Measurements from ENCODE around the gene CIAO1. TPM values are rescaled to one million over a fixed set of nuclear protein-coding genes. Genes with fewer than 3 reads are reported as not detected.

Gene CIAO1
- total and polyA plus RNA-seq, 2 of the 13 experiments (the other 11 are each of a cell fraction or from before 2014, with no cell fraction given): 99.3 to 120 TPM

DNA sequence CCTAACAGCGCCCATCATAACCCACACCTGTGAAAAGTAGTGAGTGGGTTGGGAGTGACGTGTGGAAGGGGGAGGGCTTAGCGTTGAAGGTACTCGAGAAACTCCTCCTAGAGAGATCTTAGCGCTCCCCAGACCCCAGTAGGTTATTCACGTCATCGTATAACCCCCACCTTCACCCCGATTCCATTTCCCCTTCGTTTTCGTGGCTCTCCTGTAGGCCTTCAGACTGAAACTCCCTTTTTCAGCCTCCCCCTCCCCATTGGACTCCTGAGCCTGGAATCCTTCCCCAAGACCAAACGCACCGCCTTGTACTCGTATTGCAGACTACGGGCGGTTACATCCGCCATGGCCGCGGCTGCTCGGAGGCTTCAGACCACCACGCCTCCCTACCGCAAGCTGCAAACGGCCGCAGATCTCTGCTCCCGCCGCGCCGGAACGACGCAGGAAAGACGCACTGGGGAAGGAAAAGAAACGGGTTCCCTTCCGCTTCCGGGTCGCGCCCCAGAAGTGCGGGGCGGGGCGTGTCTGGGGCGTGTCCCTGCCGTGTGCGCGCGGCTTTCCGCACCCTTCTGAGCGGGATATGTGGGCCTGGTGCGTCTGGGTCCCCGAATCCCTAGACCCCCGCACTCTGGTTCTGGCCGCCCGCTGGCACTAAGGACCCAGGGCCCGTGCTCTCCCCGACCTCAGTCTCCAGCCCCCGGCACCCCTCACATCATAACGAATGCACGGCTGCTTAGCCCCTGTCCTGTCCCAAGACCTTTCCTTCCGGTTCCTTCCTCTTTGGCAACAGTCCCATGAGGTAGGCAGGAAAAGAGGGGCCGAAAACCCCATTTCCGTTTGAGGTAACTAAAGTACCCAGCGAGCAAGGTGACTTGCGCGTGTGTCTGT is 39.3 kb downstream of the CIAO1 start, which contains the start of gene SNRNP200 (continued):
- TF ChIP-seq TFDP1 (CRISPR knock-in tag; IDR thresholded peaks at IDR 0.05; ENCODE audit: borderline replicate concordance) (peak; percentile 93), RARA (CRISPR knock-in tag; IDR thresholded peaks at IDR 0.05) (peak; percentile 54; the same call in 1 of the 2 replicates), ZNF251 (CRISPR knock-in tag; IDR thresholded peaks at IDR 0.05) (peak; percentile 61; the same call in 1 of the 2 replicates), RBFOX2 (IDR thresholded peaks at IDR 0.05; ENCODE audit: low read depth, low read length) (peak; percentile 99), ZMYM4 (CRISPR knock-in tag; IDR thresholded peaks at IDR 0.05) (peak; percentile 81), ZNF687 (CRISPR knock-in tag; IDR thresholded peaks at IDR 0.05) (peak; percentile 97), ZNF883 (CRISPR knock-in tag; IDR thresholded peaks at IDR 0.05; ENCODE audit: not compliant biosample characterization) (peak; percentile 84), ZNF768 (CRISPR knock-in tag; IDR thresholded peaks at IDR 0.05) (peak; percentile 73), FOSL1 (CRISPR knock-in tag; IDR thresholded peaks at IDR 0.05; ENCODE audit: borderline replicate concordance) (peak; percentile 42; the same call in 1 of the 2 replicates), ZNF773 (CRISPR knock-in tag; IDR thresholded peaks at IDR 0.05; ENCODE audit: borderline replicate concordance) (0 out of 2 replicates have a peak, but pooled peaks have one; percentile 64), ZNF549 (CRISPR knock-in tag; IDR thresholded peaks at IDR 0.05) (peak; percentile 53; the same call in 1 of the 2 replicates), NFE2L2 (IDR thresholded peaks at IDR 0.05; ENCODE audit: low read length) (no peak), MIXL1 (CRISPR knock-in tag; IDR thresholded peaks at IDR 0.05) (peak; percentile 13; the same call in 1 of the 2 replicates), HNRNPH1 (optimal IDR thresholded peaks at IDR 0.05; ENCODE audit: low read depth, low read length) (no peak), MAF1 (CRISPR knock-in tag; IDR thresholded peaks at IDR 0.05; ENCODE audit: borderline replicate concordance) (peak; percentile 96), BCL6 (CRISPR knock-in tag; IDR thresholded peaks at IDR 0.05) (peak; percentile 63; the same call in 1 of the 2 replicates), CCAR2 (optimal IDR thresholded peaks at IDR 0.05; ENCODE audit: low read depth, low read length) (no peak), PHF20 (CRISPR knock-in tag; IDR thresholded peaks at IDR 0.05) (peak; percentile 99)
- TF ChIP-seq, protein P1, sequence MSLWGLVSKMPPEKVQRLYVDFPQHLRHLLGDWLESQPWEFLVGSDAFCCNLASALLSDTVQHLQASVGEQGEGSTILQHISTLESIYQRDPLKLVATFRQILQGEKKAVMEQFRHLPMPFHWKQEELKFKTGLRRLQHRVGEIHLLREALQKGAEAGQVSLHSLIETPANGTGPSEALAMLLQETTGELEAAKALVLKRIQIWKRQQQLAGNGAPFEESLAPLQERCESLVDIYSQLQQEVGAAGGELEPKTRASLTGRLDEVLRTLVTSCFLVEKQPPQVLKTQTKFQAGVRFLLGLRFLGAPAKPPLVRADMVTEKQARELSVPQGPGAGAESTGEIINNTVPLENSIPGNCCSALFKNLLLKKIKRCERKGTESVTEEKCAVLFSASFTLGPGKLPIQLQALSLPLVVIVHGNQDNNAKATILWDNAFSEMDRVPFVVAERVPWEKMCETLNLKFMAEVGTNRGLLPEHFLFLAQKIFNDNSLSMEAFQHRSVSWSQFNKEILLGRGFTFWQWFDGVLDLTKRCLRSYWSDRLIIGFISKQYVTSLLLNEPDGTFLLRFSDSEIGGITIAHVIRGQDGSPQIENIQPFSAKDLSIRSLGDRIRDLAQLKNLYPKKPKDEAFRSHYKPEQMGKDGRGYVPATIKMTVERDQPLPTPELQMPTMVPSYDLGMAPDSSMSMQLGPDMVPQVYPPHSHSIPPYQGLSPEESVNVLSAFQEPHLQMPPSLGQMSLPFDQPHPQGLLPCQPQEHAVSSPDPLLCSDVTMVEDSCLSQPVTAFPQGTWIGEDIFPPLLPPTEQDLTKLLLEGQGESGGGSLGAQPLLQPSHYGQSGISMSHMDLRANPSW (CRISPR knock-in tag; IDR thresholded peaks at IDR 0.05; ENCODE audit: borderline replicate concordance): peak; percentile 78; the same call in 1 of the 2 replicates
- TF ChIP-seq, protein P2, sequence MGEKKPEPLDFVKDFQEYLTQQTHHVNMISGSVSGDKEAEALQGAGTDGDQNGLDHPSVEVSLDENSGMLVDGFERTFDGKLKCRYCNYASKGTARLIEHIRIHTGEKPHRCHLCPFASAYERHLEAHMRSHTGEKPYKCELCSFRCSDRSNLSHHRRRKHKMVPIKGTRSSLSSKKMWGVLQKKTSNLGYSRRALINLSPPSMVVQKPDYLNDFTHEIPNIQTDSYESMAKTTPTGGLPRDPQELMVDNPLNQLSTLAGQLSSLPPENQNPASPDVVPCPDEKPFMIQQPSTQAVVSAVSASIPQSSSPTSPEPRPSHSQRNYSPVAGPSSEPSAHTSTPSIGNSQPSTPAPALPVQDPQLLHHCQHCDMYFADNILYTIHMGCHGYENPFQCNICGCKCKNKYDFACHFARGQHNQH (CRISPR knock-in tag; IDR thresholded peaks at IDR 0.05): peak; percentile 87

All from HepG2 (cell line).